IMR-90 (cell line): ENCODE measurements around the gene RAB8A. TPM values are rescaled to one million over a fixed set of nuclear protein-coding genes. Genes with fewer than 3 reads are reported as not detected.
A peak's percentile ranks its signal among the peaks of the same experiment; 100 is the strongest.

Experiments
- ATAC-seq: fragments of 200-7000 bp; cut with Tn5 transposase; 2 replicates; pipeline ENCODE4 v1.9.1; 2020; ENCODE audit warnings: low read depth, mild to moderate bottlenecking, moderate library complexity
- BruUV-seq: library from RNA; stranded (reverse); fragments of 400-500 nt; replicated peaks from 2 replicates; lab custom pipeline; 2021; lab: Mats Ljungman, UMichigan
- CTCF ChIA-PET: fragments of 300-600 bp; formaldehyde crosslinking; extraction: SDS; loops from one replicate; lab custom pipeline; 2021; ENCODE audit warnings: antibody characterized with exemption; lab: Yijun Ruan, JAX
- POLR2A ChIA-PET: fragments of 300-600 bp; sonication (Branson Sonifier 250); formaldehyde crosslinking; loops from one replicate; lab custom pipeline; 2022; ENCODE audit warnings: antibody characterized with exemption; ENCODE audit not compliant: unreplicated experiment; lab: Charles Lee
- DNase-seq: peaks from one replicate; pipeline ENCODE4 v3.0.0; 2013
- H2AFZ ChIP-seq: replicated peaks from 2 replicates; pipeline ENCODE3; 2013; ENCODE audit warnings: low read length, mild to moderate bottlenecking; ENCODE audit not compliant: poor library complexity
- H2AK5ac ChIP-seq: 2 replicates; pipeline ENCODE4 v1.6.1; 2013; ENCODE audit warnings: low read depth, low read length, inconsistent platforms
- H2AK9ac ChIP-seq: replicated peaks from 2 replicates; pipeline ENCODE3; 2013; ENCODE audit warnings: mild to moderate bottlenecking, low read depth, low read length, moderate library complexity; ENCODE audit not compliant: poor library complexity
- H2BK120ac ChIP-seq: 2 replicates; pipeline ENCODE4 v1.6.1; 2013; ENCODE audit warnings: low read depth, low read length, inconsistent platforms
- H2BK15ac ChIP-seq: 3 replicates; pipeline ENCODE4 v1.6.1; 2013; ENCODE audit warnings: low read depth, low read length, inconsistent platforms
- H2BK20ac ChIP-seq: 2 replicates; pipeline ENCODE4 v1.6.1; 2013; ENCODE audit warnings: low read depth, mild to moderate bottlenecking, inconsistent platforms, low read length, moderate library complexity
- H2BK5ac ChIP-seq: 2 replicates; pipeline ENCODE4 v1.6.1; 2013; ENCODE audit warnings: mild to moderate bottlenecking, low read depth, low read length, inconsistent platforms; ENCODE audit not compliant: poor library complexity, severe bottlenecking
- H3K14ac ChIP-seq: replicated peaks from 2 replicates; pipeline ENCODE4 v1.6.1; 2013; ENCODE audit warnings: low read depth, low read length, inconsistent platforms
- H3K18ac ChIP-seq: 2 replicates; pipeline ENCODE4 v1.6.1; 2013; ENCODE audit warnings: low read depth, low read length, control low read depth
- H3K23ac ChIP-seq: 2 replicates; pipeline ENCODE4 v1.6.1; 2013; ENCODE audit warnings: low read depth, low read length, inconsistent platforms
- H3K27ac ChIP-seq: 2 replicates; pipeline ENCODE4 v1.5.1; 2013; ENCODE audit warnings: mild to moderate bottlenecking, control low read depth, low read length; ENCODE audit not compliant: insufficient read depth
- H3K27me3 ChIP-seq: 2 replicates; pipeline ENCODE4 v1.6.1; 2013; ENCODE audit warnings: low read length; ENCODE audit not compliant: control insufficient read depth, insufficient read depth
- H3K36me3 ChIP-seq: 2 replicates; pipeline ENCODE4 v1.6.1; 2013; ENCODE audit warnings: low read length, mixed read lengths; ENCODE audit not compliant: control insufficient read depth, insufficient read depth
- H3K4ac ChIP-seq: 2 replicates; pipeline ENCODE4 v1.6.1; 2013; ENCODE audit warnings: low read depth, low read length, inconsistent platforms
- H3K4me1 ChIP-seq: 2 replicates; pipeline ENCODE4 v1.6.1; 2013; ENCODE audit warnings: low read length, mixed read lengths; ENCODE audit not compliant: control insufficient read depth, insufficient read depth
- H3K4me2 ChIP-seq: 2 replicates; pipeline ENCODE4 v1.6.1; 2013; ENCODE audit warnings: low read depth, mild to moderate bottlenecking, control low read depth, low read length, moderate library complexity
- H3K4me3 ChIP-seq: 2 replicates; pipeline ENCODE4 v1.5.1; 2013; ENCODE audit warnings: low read depth, mild to moderate bottlenecking, control low read depth, low read length, moderate library complexity; ENCODE audit not compliant: insufficient read depth
- H3K56ac ChIP-seq: 2 replicates; pipeline ENCODE4 v1.6.1; 2013; ENCODE audit warnings: low read length, inconsistent platforms; ENCODE audit not compliant: insufficient read depth; ENCODE audit errors: extremely low read depth
- H3K79me1 ChIP-seq, 2 experiments: 2 replicates each; pipeline ENCODE4 v1.6.1; 2013; ENCODE audit warnings: low read length in 2 of 2, inconsistent platforms in 1 of 2, low read depth in 1 of 2
- H3K9ac ChIP-seq: 2 replicates; pipeline ENCODE4 v1.6.1; 2013; ENCODE audit warnings: low read depth, low read length, control low read depth
- H3K9me1 ChIP-seq: 2 replicates; pipeline ENCODE4 v1.6.1; 2013; ENCODE audit warnings: low read length, inconsistent platforms; ENCODE audit not compliant: insufficient read depth
- H3K9me3 ChIP-seq: 2 replicates; pipeline ENCODE4 v1.6.1; 2013; ENCODE audit warnings: low read length; ENCODE audit not compliant: control insufficient read depth, insufficient read depth
- H4K20me1 ChIP-seq: 2 replicates; pipeline ENCODE4 v1.6.1; 2013; ENCODE audit warnings: low read length, inconsistent platforms; ENCODE audit not compliant: insufficient read depth
- H4K5ac ChIP-seq: 2 replicates; pipeline ENCODE4 v1.6.1; 2013; ENCODE audit warnings: mild to moderate bottlenecking, low read depth, low read length, control low read depth
- H4K8ac ChIP-seq, 2 experiments: 2 replicates each; pipeline ENCODE4 v1.6.1; 2013; ENCODE audit warnings: low read depth in 2 of 2, low read length in 2 of 2, control low read depth in 1 of 2, inconsistent platforms in 1 of 2
- H4K91ac ChIP-seq: 2 replicates; pipeline ENCODE4 v1.6.1; 2013; ENCODE audit warnings: low read depth, low read length, inconsistent platforms; ENCODE audit not compliant: insufficient read depth
- CEBPB ChIP-seq: IDR thresholded peaks from 2 replicates; pipeline ENCODE4 v1.6.1; 2012; ENCODE audit warnings: low read depth, low read length, improper control_type of control experiment
- CTCF ChIP-seq: conservative IDR thresholded peaks from 2 replicates; pipeline ENCODE4 v1.5.1; 2012; ENCODE audit warnings: mild to moderate bottlenecking, low read depth, low read length, improper control_type of control experiment
- ELK1 ChIP-seq: fragments of 150-350 bp; IDR thresholded peaks from 2 replicates; pipeline ENCODE4 v1.6.1; 2016; ENCODE audit warnings: low read depth, mild to moderate bottlenecking, low read length, moderate library complexity, borderline replicate concordance
- FOS ChIP-seq: fragments of 150-350 bp; IDR thresholded peaks from 2 replicates; pipeline ENCODE4 v1.6.1; 2016; ENCODE audit warnings: low read depth, low read length
- MAFK ChIP-seq: IDR thresholded peaks from 2 replicates; pipeline ENCODE4 v1.6.1; 2012; ENCODE audit warnings: low read depth, low read length, improper control_type of control experiment
- MAZ ChIP-seq: IDR thresholded peaks from 2 replicates; pipeline ENCODE4 v1.6.1; 2012; ENCODE audit warnings: low read depth, mild to moderate bottlenecking, low read length, improper control_type of control experiment, moderate library complexity, borderline replicate concordance
- MXI1 ChIP-seq: IDR thresholded peaks from 2 replicates; pipeline ENCODE4 v1.6.1; 2012; ENCODE audit warnings: low read depth, mild to moderate bottlenecking, low read length, moderate library complexity, borderline replicate concordance
- NFE2L2 ChIP-seq: fragments of 150-350 bp; IDR thresholded peaks from 2 replicates; pipeline ENCODE4 v1.6.1; 2016; ENCODE audit warnings: low read depth, mild to moderate bottlenecking, low read length
- POLR2A ChIP-seq: IDR thresholded peaks from 2 replicates; pipeline ENCODE4 v1.6.1; 2012; ENCODE audit warnings: mild to moderate bottlenecking, low read depth, low read length
- RAD21 ChIP-seq: IDR thresholded peaks from 2 replicates; pipeline ENCODE4 v1.6.1; 2012; ENCODE audit warnings: low read length, improper control_type of control experiment
- RFX5 ChIP-seq: IDR thresholded peaks from 2 replicates; pipeline ENCODE4 v1.8.0; 2012; ENCODE audit warnings: low read depth, mild to moderate bottlenecking, low read length, moderate library complexity
- SMC3 ChIP-seq: fragments of 150-350 bp; IDR thresholded peaks from 2 replicates; pipeline ENCODE4 v1.6.1; 2016; ENCODE audit warnings: low read depth, mild to moderate bottlenecking, antibody characterized with exemption, low read length, moderate library complexity
- WGBS, 2 experiments: methylation state at CpG; one replicate each; pipeline versions ENCODE4 v1.1.5 to v1.1.7; 2013; ENCODE audit warnings: missing lambda C conversion rate in 2 of 2; ENCODE audit not compliant: insufficient read length in 1 of 2; ENCODE audit errors: extremely low coverage in 2 of 2; 5-methylcytosine and 5-hydroxymethylcytosine counted together
- dilution Hi-C: fragments of 300-500 bp; cut with HindIII; formaldehyde crosslinking; loops from one replicate; pipeline ENCODE4 v1.14.3; 2018; ENCODE audit warnings: low sequenced_read_pairs; ENCODE audit not compliant: unreplicated experiment
- in situ Hi-C: fragments of 300-500 bp; cut with MboI; formaldehyde crosslinking; loops from 3 replicates; pipeline ENCODE4 v1.14.3; 2019; ENCODE audit warnings: low sequenced_read_pairs, inconsistent platforms, mixed read lengths
- intact Hi-C: fragments of 100-400 bp; cut with micrococcal nuclease; formaldehyde crosslinking; loops from 2 replicates; pipeline ENCODE4 v1.10.0; 2022
- polyA plus RNA-seq, 3 experiments: library from polyadenylated mRNA; depleted of rRNA; stranded (reverse); fragments of >200 nt; gene quantifications; 2 replicates each; pipeline ENCODE4 v1.2.3, GENCODE V29; 2012; ENCODE audit warnings: low replicate concordance in 1 of 3
- total RNA-seq: library from RNA; depleted of rRNA; stranded (reverse); fragments of >200 nt; gene quantifications from 2 replicates; pipeline ENCODE4 v1.2.3, GENCODE V29; 2012

Gene RAB8A
- total and polyA plus RNA-seq, 2 of the 4 experiments (the other 2 are of a cell fraction) = 64.5 to 135 TPM

GRCh38 chr19:16076958-16077611 lies 34.6 kb upstream of the RAB8A start:
- no TSS peak for BruUV-seq
- dilution Hi-C loops = no loop called here
- no peak overlapping the region for H2AFZ ChIP-seq
- peaks cover 36% of the 10 kb centered on the region for H3K36me3 ChIP-seq
- H3K9ac ChIP-seq = peak overlapping the region; percentile 99
- H4K8ac ChIP-seq = peak overlapping the region; percentile 95 to 97
- H2BK15ac ChIP-seq = no peak overlapping the region
- H3K79me1 ChIP-seq = peaks cover 12 to 53% of the 10 kb centered on the region in 2 experiments
- in situ Hi-C loops = no loop called here
- peak overlapping the region; percentile 98 for H3K27ac ChIP-seq
- no peak for DNase-seq
- peak overlapping the region; percentile 100 for H3K18ac ChIP-seq
- H2BK20ac ChIP-seq = no peak overlapping the region
- peak overlapping the region; percentile 98 for H2BK5ac ChIP-seq
- intact Hi-C loops = loop anchor here (5.0 kb wide), 2 partner anchors 35 to 120 kb away; partner anchors contain the start of gene AP1M1
- peak overlapping the region; percentile 75 for H2BK120ac ChIP-seq
- 2% methylated on average over 10 of the region's 56 CpGs; no CpG with 5 or more reads in 1 of the 2 experiments for WGBS, 2 experiments
- H3K9me1 ChIP-seq = peaks cover 17% of the 10 kb centered on the region
- H3K4me2 ChIP-seq = peak overlapping the region; percentile 93
- peaks cover 32% of the 10 kb centered on the region for H4K20me1 ChIP-seq
- H3K27me3 ChIP-seq = no peaks in the 10 kb centered on the region
- peak overlapping the region; percentile 100 for H3K56ac ChIP-seq
- H4K91ac ChIP-seq = peak overlapping the region; percentile 97
- ChIA-PET POLR2A (interaction anchor here (0.5 to 1.6 kb wide), 5 partner anchors 11 to 104 kb away, joined by 3 to 6 read pairs (median 4); no protein-coding TSS in a partner anchor), CTCF (interaction anchor here (0.7 kb wide), 1 partner anchor 74 kb away, joined by 3 read pairs; no protein-coding TSS in a partner anchor)
- peak overlapping the region; percentile 99 for H3K23ac ChIP-seq
- H3K14ac ChIP-seq = peak overlapping the region; percentile 99
- H2AK9ac ChIP-seq = peak overlapping the region; percentile 92
- peaks cover 20% of the 10 kb centered on the region for H3K4me1 ChIP-seq
- ATAC-seq = no peak
- H3K4me3 ChIP-seq = peak overlapping the region; percentile 97
- TF ChIP-seq MAZ (no peak), CTCF (no peak), ELK1 (no peak), FOS (no peak), SMC3 (no peak), MXI1 (no peak), MAFK (no peak), POLR2A (no peak), NFE2L2 (no peak), CEBPB (no peak), RFX5 (no peak), RAD21 (no peak)
- H2AK5ac ChIP-seq = peak overlapping the region; percentile 99
- no peaks in the 10 kb centered on the region for H3K9me3 ChIP-seq
- peak overlapping the region; percentile 99 for H4K5ac ChIP-seq
- H3K4ac ChIP-seq = peak overlapping the region; percentile 95
